Endothelial cell of umbilical vein (primary cell): Measurements from ENCODE around the gene PDE4B.

Experiments
- CTCF ChIP-seq, 2 donors: IDR thresholded peaks; 1 replicate in 1 of 2; 2 replicates in 1 of 2; pipeline ENCODE4 v1.5.1; 2011; ENCODE audit warnings: low read length in 2 of 2, mild to moderate bottlenecking in 2 of 2, moderate library complexity in 2 of 2, control low read depth in 1 of 2, inconsistent platforms in 1 of 2, low read depth in 1 of 2; ENCODE audit not compliant: insufficient read depth in 1 of 2; ENCODE audit errors: extremely low read depth in 1 of 2
- MAX ChIP-seq: IDR thresholded peaks from 2 replicates; pipeline ENCODE4 v1.6.1; 2011; ENCODE audit not compliant: insufficient read depth, insufficient read length
- POLR2AphosphoS5 ChIP-seq: IDR thresholded peaks from 2 replicates; pipeline ENCODE4 v1.6.1; 2012; ENCODE audit warnings: low read depth, mild to moderate bottlenecking, control low read depth, low read length, moderate library complexity; ENCODE audit not compliant: insufficient read depth

- TF ChIP-seq POLR2AphosphoS5: no peak
- TF ChIP-seq CTCF (IDR thresholded peaks at IDR 0.05; ENCODE audit: extremely low read depth in 1 of 2, insufficient read depth in 1 of 2, low read depth in 1 of 2, low read length in 2 of 2): no peak
- no peak for TF ChIP-seq MAX
Observed at GRCh38 chr1:66357478-66358197, 564.9 kb downstream of the PDE4B start.
